Fibroblast of mammary gland (primary cell): ENCODE data around the gene PLEKHA6.
A peak's percentile ranks its signal among the peaks of the same experiment; 100 is the strongest.

Experiments
- DNase-seq: peaks from one replicate; pipeline ENCODE4 v3.0.0-alpha.2; 2010; ENCODE audit warnings: low read depth
- H3K4me3 ChIP-seq: 2 replicates; pipeline ENCODE4 v1.5.1; 2011; ENCODE audit warnings: low read depth, mild to moderate bottlenecking, low read length, moderate library complexity; ENCODE audit not compliant: control insufficient read depth
- CTCF ChIP-seq: conservative IDR thresholded peaks from 2 replicates; pipeline ENCODE4 v1.5.1; 2011; ENCODE audit warnings: low read depth, low read length, inconsistent platforms; ENCODE audit not compliant: control insufficient read depth, insufficient read depth

PLEKHA6 gene

GRCh38 chr1:204357551-204358490 is 1.9 kb downstream of the PLEKHA6 start:
- TF ChIP-seq CTCF = no peak
- H3K4me3 ChIP-seq = no peak overlapping the region
- DNase-seq = peak; percentile 63

- peak; percentile 39 for DNase-seq
Observed at GRCh38 chr1:204356997-204357396, 2.7 kb downstream of the PLEKHA6 start.

DNA sequence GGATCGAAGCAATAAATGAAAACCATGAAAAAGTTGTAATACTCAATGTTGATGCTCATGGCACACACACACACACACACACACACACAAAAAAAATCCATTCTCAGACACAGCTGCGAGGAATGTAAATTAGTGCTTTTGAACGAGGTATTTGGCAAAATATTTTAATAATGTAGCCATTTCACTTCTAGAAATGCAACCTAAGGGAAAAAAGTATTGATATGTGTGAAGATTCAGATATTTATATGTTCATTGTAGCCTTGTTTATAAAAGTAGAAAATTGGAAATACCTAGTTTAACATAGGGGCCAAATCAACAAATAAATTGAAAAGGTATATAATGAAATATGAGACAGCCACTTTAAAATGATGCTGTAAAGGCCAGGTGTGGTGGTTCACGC is 3.8 kb downstream of the PLEKHA6 start:
- TF ChIP-seq CTCF = no peak
- H3K4me3 ChIP-seq = no peak overlapping the region
- no peak for DNase-seq

More at GRCh38 chr1:204356997-204357396, 2.7 kb downstream of the PLEKHA6 start:
- H3K4me3 ChIP-seq = no peak overlapping the region
- no peak for TF ChIP-seq CTCF

DNA sequence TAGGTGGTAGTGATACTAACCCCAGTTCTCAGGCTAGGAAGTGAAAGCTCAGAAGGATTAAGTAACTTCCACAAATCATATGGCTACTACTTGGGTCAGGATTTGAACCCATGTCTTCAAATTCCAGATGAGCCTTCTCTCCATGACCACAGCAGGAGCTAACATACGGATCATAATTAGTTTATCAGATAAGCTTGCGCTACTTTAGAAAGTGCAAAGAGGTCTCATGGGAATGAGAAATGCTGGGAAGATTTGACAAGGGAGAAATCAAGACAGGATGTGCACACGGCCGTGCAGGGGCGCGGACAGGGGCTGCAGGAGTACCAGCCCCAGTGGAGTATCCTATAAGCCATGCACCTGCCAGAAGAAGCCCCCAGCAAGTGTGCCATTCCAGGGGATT is 5.2 kb downstream of the PLEKHA6 start:
- H3K4me3 ChIP-seq = no peak overlapping the region
- TF ChIP-seq CTCF = no peak
- DNase-seq = no peak

DNA sequence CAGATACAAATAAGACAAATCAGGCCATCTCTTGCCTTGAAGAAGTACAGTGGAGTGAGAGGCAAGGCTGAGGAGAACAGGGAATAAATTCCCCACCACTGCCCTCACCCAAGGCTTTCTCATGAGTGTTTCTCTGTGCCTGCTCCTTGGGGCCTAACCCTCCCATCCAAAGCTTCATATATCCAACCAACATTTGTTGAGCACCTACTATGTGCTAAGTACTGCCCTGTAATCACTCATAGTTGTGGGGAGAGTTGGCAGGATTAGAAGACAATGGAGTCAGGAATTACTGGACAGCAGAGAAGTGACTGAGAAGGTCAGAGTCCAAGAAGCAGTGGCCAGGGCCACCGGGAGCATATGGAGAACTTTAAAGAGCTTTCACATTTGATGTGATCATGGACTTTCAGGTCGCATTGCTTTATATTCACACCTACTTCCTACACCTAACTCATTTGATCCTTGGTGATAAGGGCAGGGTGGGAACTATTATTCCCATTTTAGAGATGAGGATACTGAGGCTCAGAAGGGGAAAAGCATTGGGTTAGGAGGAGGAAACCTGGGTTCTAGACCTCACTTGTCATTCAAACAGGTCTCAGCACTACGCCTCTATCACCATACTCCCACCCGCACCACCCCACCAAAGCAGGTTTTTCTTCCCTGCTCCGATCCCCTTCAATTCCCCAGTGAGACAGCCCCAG is 6.4 kb downstream of the PLEKHA6 start:
- no peak overlapping the region for H3K4me3 ChIP-seq
- no peak for DNase-seq
- TF ChIP-seq CTCF = no peak

DNA sequence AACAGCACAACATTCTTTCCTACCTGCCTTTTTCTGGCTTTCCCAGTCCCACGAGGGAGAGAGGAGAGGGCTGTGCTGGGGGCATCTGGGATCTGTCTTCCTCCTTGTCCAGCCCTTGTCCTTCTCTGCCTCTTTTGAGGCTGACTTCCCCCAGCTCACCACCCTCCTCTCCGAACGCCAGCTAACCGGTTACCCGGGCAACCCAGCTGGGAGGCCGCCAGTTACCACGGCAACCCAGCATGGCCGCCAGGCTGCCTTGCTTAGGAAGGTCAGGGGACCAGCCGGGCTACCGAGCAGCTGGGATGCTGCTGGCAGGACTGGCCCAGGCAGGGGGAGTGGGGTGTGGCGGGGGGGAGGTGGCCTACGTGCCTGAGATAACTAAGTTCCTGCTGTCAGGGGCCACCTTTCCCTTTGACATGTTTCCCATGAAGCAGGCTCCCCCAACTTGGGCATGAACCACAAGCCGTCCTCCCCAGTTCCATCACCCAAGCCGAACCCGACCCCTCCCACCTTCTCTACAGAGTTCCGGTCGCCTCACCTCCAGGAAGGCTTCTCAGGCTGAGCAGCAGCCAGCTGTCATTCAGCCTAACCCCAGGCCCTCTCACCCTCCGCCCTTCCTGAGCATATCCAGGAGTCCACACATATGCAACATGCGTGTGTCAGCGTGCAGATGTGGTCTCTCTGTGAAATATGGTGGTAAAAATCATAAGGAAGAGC is 8.7 kb downstream of the PLEKHA6 start:
- H3K4me3 ChIP-seq = peak overlapping the region; percentile 33
- DNase-seq = peak; percentile 66
- TF ChIP-seq CTCF = no peak
